Mesothelial cell of epicardium (in vitro differentiated cells): ENCODE results near the gene C5orf47. TPM values are rescaled to one million over a fixed set of nuclear protein-coding genes. Genes with fewer than 3 reads are reported as not detected.

ENCODE experiments used
- DNase-seq, 2 experiments: peaks; one replicate each; pipeline ENCODE4 v3.0.0; 2021; ENCODE audit warnings: low spot score in 2 of 2; ENCODE audit not compliant: unreplicated experiment in 2 of 2
- H3K27ac Mint-ChIP-seq: 2 replicates; pipeline ENCODE4 v1.8.0; 2021; ENCODE audit warnings: mixed read lengths
- H3K27me3 Mint-ChIP-seq: 2 replicates; pipeline ENCODE4 v1.8.0; 2021; ENCODE audit warnings: low read depth, mixed read lengths
- H3K36me3 Mint-ChIP-seq: 2 replicates; pipeline ENCODE4 v1.8.0; 2021; ENCODE audit warnings: mixed read lengths
- H3K4me1 Mint-ChIP-seq: 2 replicates; pipeline ENCODE4 v1.8.0; 2021; ENCODE audit warnings: mixed read lengths
- H3K4me3 Mint-ChIP-seq: 2 replicates; pipeline ENCODE4 v1.8.0; 2021; ENCODE audit warnings: mild to moderate bottlenecking, moderate library complexity, mixed read lengths
- H3K9me3 Mint-ChIP-seq: 2 replicates; pipeline ENCODE4 v1.8.0; 2021; ENCODE audit warnings: mixed read lengths
- CTCF ChIP-seq: fragments of 200-600 bp; sonication (generic); IDR thresholded peaks from one replicate; pipeline ENCODE4 v1.5.0; 2021; ENCODE audit warnings: antibody characterized with exemption; ENCODE audit not compliant: unreplicated experiment
- total RNA-seq: library from RNA; stranded (reverse); gene quantifications from 3 replicates; pipeline ENCODE4 v1.2.1, GENCODE V29; 2021

Gene C5orf47
- not detected in 3 replicates for total RNA-seq

GRCh38 chr5:173988554-173989431, at the start of gene C5orf47:
TSS of gene C5orf47 (plus strand) at chr5:173989170. CDS start at chr5:173989264, 94 bp downstream.
- Mint-ChIP-seq H3K36me3 (no peaks in the 10 kb centered on the region), H3K4me3 (no peak within 1 kb of the TSS), H3K9me3 (peaks cover 12% of the 10 kb centered on the region), H3K4me1 (no peaks in the 10 kb centered on the region), H3K27me3 (peaks cover 3% of the 10 kb centered on the region), H3K27ac (no peak within 1 kb of the TSS)
- TF ChIP-seq CTCF, result no peak
- DNase-seq, result no peak

- H3K36me3 Mint-ChIP-seq, result no peaks in the 10 kb centered on the region
- no peak overlapping the region for H3K27ac Mint-ChIP-seq
- no peaks in the 10 kb centered on the region for H3K27me3 Mint-ChIP-seq
- TF ChIP-seq CTCF, result no peak
- H3K4me1 Mint-ChIP-seq, result peaks cover 8% of the 10 kb centered on the region
- H3K9me3 Mint-ChIP-seq, result no peaks in the 10 kb centered on the region
- H3K4me3 Mint-ChIP-seq, result no peak overlapping the region
- DNase-seq, result no peak
Observed at GRCh38 chr5:173940269-173940668, 48.7 kb upstream of the C5orf47 start.

- no peak for DNase-seq
- no peak overlapping the region for H3K27ac Mint-ChIP-seq
- no peaks in the 10 kb centered on the region for H3K9me3 Mint-ChIP-seq
- peaks cover 2% of the 10 kb centered on the region for H3K36me3 Mint-ChIP-seq
- peaks cover 8% of the 10 kb centered on the region for H3K4me1 Mint-ChIP-seq
- no peak for TF ChIP-seq CTCF
- H3K4me3 Mint-ChIP-seq, result no peak overlapping the region
- no peaks in the 10 kb centered on the region for H3K27me3 Mint-ChIP-seq
Observed at GRCh38 chr5:173941102-173941501, 47.9 kb upstream of the C5orf47 start.

DNA sequence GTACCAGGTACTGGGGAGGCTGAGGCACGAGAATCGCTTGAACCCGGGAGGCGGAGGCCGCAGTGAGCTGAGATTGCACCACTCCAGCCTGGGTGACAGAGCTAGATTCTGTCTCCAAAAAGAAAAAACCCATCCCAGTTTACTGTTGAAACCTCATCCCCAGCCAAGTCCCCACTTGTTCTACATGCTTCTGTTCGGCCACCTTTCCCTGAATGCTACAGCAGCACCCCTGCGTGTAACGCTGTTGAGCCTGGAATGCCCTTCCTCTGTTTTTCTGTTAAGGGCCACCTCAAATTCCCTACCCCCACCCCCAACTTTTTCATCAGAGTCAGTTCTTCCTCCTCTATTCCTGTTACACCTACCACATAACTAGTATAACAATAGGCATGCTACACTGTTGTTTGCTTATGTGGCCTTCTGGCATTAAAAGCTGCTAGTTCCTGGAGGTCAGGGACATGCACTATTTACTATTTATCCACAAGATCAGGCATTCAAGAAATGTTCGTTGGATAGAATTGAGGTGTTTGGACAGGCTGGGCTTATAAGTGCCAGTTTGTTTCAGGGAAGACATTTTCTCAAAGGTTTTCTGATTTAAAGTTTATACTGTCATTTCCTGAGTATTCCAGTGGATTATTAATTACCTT, 47.1 kb upstream of the C5orf47 start:
- H3K36me3 Mint-ChIP-seq, result peaks cover 6% of the 10 kb centered on the region
- no peak for DNase-seq
- H3K27me3 Mint-ChIP-seq, result no peaks in the 10 kb centered on the region
- H3K9me3 Mint-ChIP-seq, result no peaks in the 10 kb centered on the region
- no peak for TF ChIP-seq CTCF
- no peak overlapping the region for H3K27ac Mint-ChIP-seq
- peaks cover 8% of the 10 kb centered on the region for H3K4me1 Mint-ChIP-seq
- no peak overlapping the region for H3K4me3 Mint-ChIP-seq

DNA sequence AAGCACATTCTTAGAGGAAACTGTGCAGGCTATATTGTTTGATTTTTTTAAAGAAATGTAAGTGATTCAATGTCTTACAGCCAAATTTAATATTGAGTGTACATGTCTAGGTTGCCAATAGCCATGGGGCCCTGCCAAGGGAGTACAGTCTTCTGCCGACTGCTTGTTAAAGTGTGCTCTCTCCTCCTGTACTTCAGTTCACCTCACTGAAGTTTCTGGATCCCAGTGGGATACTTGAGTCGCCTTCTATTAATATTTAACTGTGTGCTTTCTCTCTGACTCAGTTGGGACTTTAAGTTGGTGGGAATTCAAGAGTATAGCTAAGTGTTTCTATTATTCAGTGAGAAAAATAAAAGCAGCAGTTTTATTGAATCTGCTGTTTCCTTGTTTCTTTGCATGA, 44.5 kb upstream of the C5orf47 start:
- no peak for TF ChIP-seq CTCF
- Mint-ChIP-seq H3K9me3 (no peaks in the 10 kb centered on the region), H3K4me3 (no peak overlapping the region), H3K27me3 (no peaks in the 10 kb centered on the region), H3K4me1 (peaks cover 8% of the 10 kb centered on the region), H3K36me3 (peaks cover 16% of the 10 kb centered on the region), H3K27ac (no peak overlapping the region)
- DNase-seq, result no peak
